Ishikawa (cell line): Measurements from ENCODE around the gene MRPS26.

Source experiments
- CEBPB ChIP-seq: IDR thresholded peaks from 2 replicates; pipeline ENCODE4 v1.6.1; 2012
- CREB1 ChIP-seq: IDR thresholded peaks from 2 replicates; pipeline ENCODE4 v1.6.1; 2012; ENCODE audit warnings: low read depth
- EGR1 ChIP-seq: IDR thresholded peaks from 2 replicates; pipeline ENCODE4 v1.6.1; 2012
- EP300 ChIP-seq: IDR thresholded peaks from 2 replicates; pipeline ENCODE4 v1.6.1; 2012; ENCODE audit warnings: borderline replicate concordance
- FOXM1 ChIP-seq: IDR thresholded peaks from 2 replicates; pipeline ENCODE4 v1.6.1; 2012; ENCODE audit warnings: low read depth, borderline replicate concordance
- MAX ChIP-seq: IDR thresholded peaks from 2 replicates; pipeline ENCODE4 v1.6.1; 2012
- NFIC ChIP-seq: IDR thresholded peaks from 2 replicates; pipeline ENCODE4 v1.6.1; 2012
- RAD21 ChIP-seq: IDR thresholded peaks from 2 replicates; pipeline ENCODE4 v1.6.1; 2012; ENCODE audit warnings: low read depth
- REST ChIP-seq: IDR thresholded peaks from 2 replicates; pipeline ENCODE4 v1.6.1; 2012; ENCODE audit warnings: low read depth, mild to moderate bottlenecking
- TAF1 ChIP-seq: IDR thresholded peaks from 2 replicates; pipeline ENCODE4 v1.6.1; 2012; ENCODE audit warnings: low read depth, mild to moderate bottlenecking
- TCF12 ChIP-seq: IDR thresholded peaks from 2 replicates; pipeline ENCODE4 v1.6.1; 2012; ENCODE audit warnings: low read depth
- TEAD4 ChIP-seq: IDR thresholded peaks from 2 replicates; pipeline ENCODE4 v1.6.1; 2012
- YY1 ChIP-seq: IDR thresholded peaks from 2 replicates; pipeline ENCODE4 v1.6.1; 2012; ENCODE audit warnings: low read depth
- ZBTB7A ChIP-seq: IDR thresholded peaks from 2 replicates; pipeline ENCODE4 v1.6.1; 2012; ENCODE audit warnings: low read depth
- TF ChIP-seq, protein P1 (sequence below): IDR thresholded peaks from 2 replicates; pipeline ENCODE4 v1.6.1; 2012

The MRPS26 gene

DNA sequence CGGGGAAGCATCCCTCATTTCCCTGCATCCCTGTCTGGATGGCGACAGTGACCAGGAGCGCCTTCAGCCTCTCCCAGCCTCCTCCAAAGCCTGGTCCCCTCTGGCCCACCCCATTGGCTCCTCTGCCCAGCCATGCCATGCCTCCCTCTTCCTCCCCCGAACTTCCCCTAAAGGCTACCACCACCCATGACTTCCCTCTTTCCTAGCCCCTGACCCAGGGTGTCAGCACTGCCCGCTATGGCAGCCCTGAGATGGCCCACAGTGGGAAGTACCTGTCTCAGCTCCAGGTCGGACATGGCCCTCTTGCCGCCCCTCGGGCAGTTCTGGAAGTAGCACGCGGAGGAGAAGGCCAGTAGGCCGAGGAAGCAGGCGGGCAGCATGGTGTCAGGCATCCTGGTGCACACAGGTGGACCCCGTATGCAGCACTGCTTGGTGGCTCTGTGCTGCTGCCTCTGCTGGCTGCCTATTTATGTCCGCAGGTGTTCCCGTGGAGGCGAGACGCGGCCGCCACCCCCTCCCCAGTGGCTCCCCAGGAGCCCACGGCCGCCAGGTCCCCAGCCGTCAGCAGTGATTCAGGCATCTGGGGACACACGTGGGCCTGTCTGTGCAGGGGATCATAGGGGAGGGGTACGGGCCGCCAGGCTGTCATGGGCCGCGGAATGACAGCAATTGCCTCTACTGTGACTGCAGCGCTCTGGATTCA is 38.6 kb downstream of the MRPS26 start, which contains the start of gene AVP:
Gene AVP (minus strand): TSS at position 442 of the 703 bp plus-strand sequence. CDS start 50 bp downstream, at position 392.
- TF ChIP-seq TAF1 (no peak), FOXM1 (no peak), TEAD4 (no peak), REST (no peak), RAD21 (no peak), YY1 (no peak), MAX (no peak), EGR1 (no peak), ZBTB7A (no peak), NFIC (no peak), TCF12 (no peak), CREB1 (no peak), CEBPB (no peak), EP300 (no peak)
- TF ChIP-seq, protein P1, sequence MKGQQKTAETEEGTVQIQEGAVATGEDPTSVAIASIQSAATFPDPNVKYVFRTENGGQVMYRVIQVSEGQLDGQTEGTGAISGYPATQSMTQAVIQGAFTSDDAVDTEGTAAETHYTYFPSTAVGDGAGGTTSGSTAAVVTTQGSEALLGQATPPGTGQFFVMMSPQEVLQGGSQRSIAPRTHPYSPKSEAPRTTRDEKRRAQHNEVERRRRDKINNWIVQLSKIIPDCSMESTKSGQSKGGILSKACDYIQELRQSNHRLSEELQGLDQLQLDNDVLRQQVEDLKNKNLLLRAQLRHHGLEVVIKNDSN = no peak

DNA sequence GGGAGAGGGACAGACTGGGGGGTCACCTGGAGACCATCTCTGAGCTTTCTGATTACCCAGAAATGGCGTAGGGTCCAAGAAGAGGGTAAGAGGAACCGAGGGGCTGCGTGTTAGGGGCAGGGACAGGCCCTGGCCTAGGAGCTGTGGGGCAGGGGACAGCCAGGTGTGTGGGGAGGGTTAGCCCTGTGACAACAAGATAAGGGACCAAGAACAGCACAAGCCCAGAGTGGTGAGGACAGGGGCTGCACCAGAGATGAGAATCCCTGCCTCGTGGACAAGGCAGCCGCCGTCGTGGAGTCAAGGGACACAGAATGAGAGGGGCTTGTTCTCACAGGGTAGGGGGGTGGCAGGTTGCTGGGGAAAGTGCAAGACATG is 39.1 kb downstream of the MRPS26 start:
- TF ChIP-seq CREB1 (no peak), RAD21 (no peak), ZBTB7A (no peak), MAX (no peak), NFIC (no peak), TEAD4 (no peak), EP300 (no peak), EGR1 (no peak), YY1 (no peak), CEBPB (no peak), TCF12 (no peak), FOXM1 (no peak), REST (no peak), TAF1 (no peak)
- TF ChIP-seq, protein P1 = no peak

GRCh38 chr20:3085571-3086072 is 39.8 kb downstream of the MRPS26 start:
- TF ChIP-seq ZBTB7A (no peak), RAD21 (no peak), FOXM1 (no peak), EGR1 (no peak), CREB1 (no peak), TAF1 (no peak), MAX (no peak), TEAD4 (no peak), YY1 (no peak), NFIC (no peak), EP300 (no peak), REST (no peak), CEBPB (no peak), TCF12 (no peak)
- TF ChIP-seq, protein P1 = no peak
